ENCODE results near the gene PIGO.

The PIGO gene

GRCh38 chr9:35105571-35106342, 9.4 kb upstream of the PIGO start:
- DNase-seq: no peak

GRCh38 chr9:35105126-35105525, 8.7 kb upstream of the PIGO start:
- DNase-seq: no peak

- DNase-seq: no peak
Observed at GRCh38 chr9:35104586-35104985, 8.2 kb upstream of the PIGO start.

- DNase-seq: no peak
Observed at GRCh38 chr9:35103660-35104191, 7.3 kb upstream of the PIGO start.

GRCh38 chr9:35102769-35103659, 6.6 kb upstream of the PIGO start, which contains the start of gene STOML2:
Gene STOML2, minus strand, starts transcription at chr9:35103131. Its CDS starts 37 bp downstream, at chr9:35103094.
- peak; percentile 98 for DNase-seq

GRCh38 chr9:35102465-35102768, 6.0 kb upstream of the PIGO start:
- no peak for DNase-seq

GRCh38 chr9:35097573-35097972, 1.2 kb upstream of the PIGO start:
- DNase-seq: no peak

GRCh38 chr9:35091536-35091935, 4.9 kb downstream of the PIGO start:
- no peak for DNase-seq

- DNase-seq: no peak
Observed at GRCh38 chr9:35089434-35089833, 7.0 kb downstream of the PIGO start.

GRCh38 chr9:35085078-35085477, 11.3 kb downstream of the PIGO start:
- no peak for DNase-seq

GRCh38 chr9:35079426-35080341, 16.7 kb downstream of the PIGO start, which contains the start of gene FANCG:
Gene FANCG, minus strand, starts transcription at chr9:35079942. Its CDS starts 418 bp downstream, at chr9:35079524.
- peak; percentile 92 for DNase-seq

- DNase-seq: no peak
Observed at GRCh38 chr9:35079041-35079425, 17.4 kb downstream of the PIGO start.

GRCh38 chr9:35078066-35078465, 18.3 kb downstream of the PIGO start:
- DNase-seq: no peak

GRCh38 chr9:35076848-35077247, 19.5 kb downstream of the PIGO start:
- DNase-seq: no peak

GRCh38 chr9:35075358-35075757, 21.0 kb downstream of the PIGO start:
- DNase-seq: no peak

GRCh38 chr9:35074791-35075190, 21.6 kb downstream of the PIGO start:
- DNase-seq: no peak

- DNase-seq: no peak
Observed at GRCh38 chr9:35074141-35074540, 22.2 kb downstream of the PIGO start.

GRCh38 chr9:35073279-35073612, 23.1 kb downstream of the PIGO start:
- DNase-seq: no peak

- DNase-seq: peak; percentile 100
Observed at GRCh38 chr9:35072461-35073278, 23.7 kb downstream of the PIGO start, which contains the start of gene VCP. Gene VCP, minus strand, starts transcription at chr9:35072625. Its CDS starts 272 bp downstream, at chr9:35072353.

- peak; percentile 72 for DNase-seq
Observed at GRCh38 chr9:35071814-35072460, 24.5 kb downstream of the PIGO start.
